Measurements from ENCODE around the gene CDKN2B. TPM values are rescaled to one million over a fixed set of nuclear protein-coding genes. Genes with fewer than 3 reads are reported as not detected.

CDKN2B gene
- total RNA-seq, 1 experiment from 2014 or later: 32.2 TPM

DNA sequence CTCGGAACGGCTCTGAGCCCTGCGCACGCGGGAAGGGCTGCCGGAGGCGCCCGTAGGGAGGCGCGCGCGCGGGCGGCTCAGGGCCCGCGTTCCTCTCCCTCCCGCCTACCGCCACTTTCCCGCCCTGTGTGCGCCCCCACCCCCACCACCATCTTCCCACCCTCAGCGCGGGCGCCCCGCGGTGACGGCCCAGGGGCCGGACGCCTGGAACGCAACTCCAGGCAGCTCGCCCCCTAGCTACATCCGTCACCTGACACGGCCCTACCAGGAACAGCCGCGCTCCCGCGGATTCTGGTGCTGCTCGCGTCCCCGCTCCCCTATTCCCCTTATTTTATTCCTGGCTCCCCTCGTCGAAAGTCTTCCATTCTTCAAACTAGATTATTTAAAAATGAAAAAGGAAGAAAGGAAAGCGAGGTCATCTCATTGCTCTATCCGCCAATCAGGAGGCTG is 14.5 kb downstream of the CDKN2B start, which contains the start of gene CDKN2B-AS1:
CDKN2B-AS1 (plus strand) TSS at position 236 of the 450 bp plus-strand sequence.
- peak within 1 kb of the TSS; percentile 96 for H3K4me3 ChIP-seq (ENCODE audit: low read length)
- CTCF ChIA-PET: interaction anchor here (0.6 to 0.7 kb wide), 3 partner anchors 12 to 313 kb away, joined by 3 to 9 read pairs (median 3); no protein-coding TSS in a partner anchor
- 0 out of 2 replicates have a peak, but pooled peaks cover 4% of the 10 kb centered on the region for H4K20me1 ChIP-seq (ENCODE audit: low read length)
- peak within 1 kb of the TSS; percentile 79 for H2AFZ ChIP-seq (ENCODE audit: low read length)
- H3K27ac ChIP-seq (ENCODE audit: low read length): peak within 1 kb of the TSS; percentile 89
- ATAC-seq (peak; percentile 64), DNase-seq (peak; percentile 78)
- peaks cover 31% of the 10 kb centered on the region for H3K4me1 ChIP-seq (ENCODE audit: insufficient read depth, low read length)
- no peaks in the 10 kb centered on the region for H3K9me3 ChIP-seq (ENCODE audit: low read length)
- H3K9ac ChIP-seq (ENCODE audit: low read length): peak within 1 kb of the TSS; percentile 99
- H3K36me3 ChIP-seq (ENCODE audit: low read depth, low read length): peaks cover 5% of the 10 kb centered on the region
- POLR2A ChIA-PET (ENCODE audit: unreplicated experiment): interaction anchor here (1.0 kb wide), 1 partner anchor 93 kb away, joined by 3 read pairs; no protein-coding TSS in a partner anchor
- no peaks in the 10 kb centered on the region for H3K9me2 ChIP-seq (replicated peaks; ENCODE audit: low read length)
- peaks cover 90% of the 10 kb centered on the region for H3K79me2 ChIP-seq (ENCODE audit: low read length)
- TF ChIP-seq EZH2phosphoT487 (IDR thresholded peaks at IDR 0.05; ENCODE audit: borderline replicate concordance, low read length): no peak
- TF ChIP-seq, protein P1, sequence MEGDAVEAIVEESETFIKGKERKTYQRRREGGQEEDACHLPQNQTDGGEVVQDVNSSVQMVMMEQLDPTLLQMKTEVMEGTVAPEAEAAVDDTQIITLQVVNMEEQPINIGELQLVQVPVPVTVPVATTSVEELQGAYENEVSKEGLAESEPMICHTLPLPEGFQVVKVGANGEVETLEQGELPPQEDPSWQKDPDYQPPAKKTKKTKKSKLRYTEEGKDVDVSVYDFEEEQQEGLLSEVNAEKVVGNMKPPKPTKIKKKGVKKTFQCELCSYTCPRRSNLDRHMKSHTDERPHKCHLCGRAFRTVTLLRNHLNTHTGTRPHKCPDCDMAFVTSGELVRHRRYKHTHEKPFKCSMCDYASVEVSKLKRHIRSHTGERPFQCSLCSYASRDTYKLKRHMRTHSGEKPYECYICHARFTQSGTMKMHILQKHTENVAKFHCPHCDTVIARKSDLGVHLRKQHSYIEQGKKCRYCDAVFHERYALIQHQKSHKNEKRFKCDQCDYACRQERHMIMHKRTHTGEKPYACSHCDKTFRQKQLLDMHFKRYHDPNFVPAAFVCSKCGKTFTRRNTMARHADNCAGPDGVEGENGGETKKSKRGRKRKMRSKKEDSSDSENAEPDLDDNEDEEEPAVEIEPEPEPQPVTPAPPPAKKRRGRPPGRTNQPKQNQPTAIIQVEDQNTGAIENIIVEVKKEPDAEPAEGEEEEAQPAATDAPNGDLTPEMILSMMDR (conservative IDR thresholded peaks at IDR 0.05; ENCODE audit: low read depth, low read length): peak; percentile 22; the same call in 1 of the 2 replicates
- no peak for TF ChIP-seq EZH2 (IDR thresholded peaks at IDR 0.05; ENCODE audit: low read length, unreplicated experiment)
- intact Hi-C loops (cut with micrococcal nuclease): loop anchor here (1.0 to 10.0 kb wide), 3 partner anchors 162 to 450 kb away; partner anchors contain the start of gene DMRTA1
- BruUV-seq (replicated peaks): no TSS peak
- H3K4me2 ChIP-seq (ENCODE audit: low read length): peak within 1 kb of the TSS; percentile 98
- H3K27me3 ChIP-seq (ENCODE audit: low read length): no peaks in the 10 kb centered on the region
- H3F3A ChIP-seq (ENCODE audit: low read length, unreplicated experiment): no peaks in the 10 kb centered on the region

DNA sequence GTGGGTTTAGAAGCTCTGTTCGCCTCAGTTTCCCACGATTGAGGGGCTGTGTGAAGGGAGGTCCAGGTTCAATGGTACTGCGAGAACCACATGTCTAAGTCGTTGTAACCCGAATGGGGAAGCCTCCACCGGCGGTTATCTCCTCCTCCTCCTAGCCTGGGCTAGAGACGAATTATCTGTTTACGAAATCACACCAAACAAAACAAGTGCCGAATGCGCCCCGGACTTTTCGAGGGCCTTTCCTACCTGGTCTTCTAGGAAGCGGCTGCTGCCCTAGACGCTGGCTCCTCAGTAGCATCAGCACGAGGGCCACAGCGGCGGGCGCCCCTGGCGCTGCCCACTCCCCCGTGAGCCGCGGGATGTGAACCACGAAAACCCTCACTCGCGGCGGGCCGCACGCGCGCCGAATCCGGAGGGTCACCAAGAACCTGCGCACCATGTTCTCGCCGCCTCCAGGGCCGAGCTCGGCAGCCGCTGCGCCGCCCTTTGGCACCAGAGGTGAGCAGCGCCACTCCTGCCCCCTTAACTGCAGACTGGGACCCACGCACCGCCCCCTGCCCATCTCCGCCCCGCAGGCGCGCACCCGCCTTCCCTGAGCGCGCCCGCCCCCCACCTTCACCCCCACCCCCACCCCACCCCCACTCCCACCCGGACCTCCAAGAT is 15.1 kb downstream of the CDKN2B start, which contains the start of gene CDKN2A:
CDKN2A (minus strand) TSS at position 500 of the 663 bp plus-strand sequence.
- H3K9ac ChIP-seq (ENCODE audit: low read length): peak within 1 kb of the TSS; percentile 99
- no peaks in the 10 kb centered on the region for H3K9me2 ChIP-seq (replicated peaks; ENCODE audit: low read length)
- POLR2A ChIA-PET (ENCODE audit: unreplicated experiment): interaction anchor here (1.0 kb wide), 1 partner anchor 92 kb away, joined by 3 read pairs; no protein-coding TSS in a partner anchor
- no TSS peak for BruUV-seq (replicated peaks)
- peak within 1 kb of the TSS; percentile 96 for H3K4me3 ChIP-seq (ENCODE audit: low read length)
- H3K9me3 ChIP-seq (ENCODE audit: low read length): no peaks in the 10 kb centered on the region
- H3K27ac ChIP-seq (ENCODE audit: low read length): peak within 1 kb of the TSS; percentile 89
- no peaks in the 10 kb centered on the region for H3K27me3 ChIP-seq (ENCODE audit: low read length)
- no peaks in the 10 kb centered on the region for H3F3A ChIP-seq (ENCODE audit: low read length, unreplicated experiment)
- H3K79me2 ChIP-seq (ENCODE audit: low read length): peaks cover 93% of the 10 kb centered on the region
- TF ChIP-seq EZH2 (IDR thresholded peaks at IDR 0.05; ENCODE audit: low read length, unreplicated experiment): no peak
- TF ChIP-seq EZH2phosphoT487 (IDR thresholded peaks at IDR 0.05; ENCODE audit: borderline replicate concordance, low read length): no peak
- TF ChIP-seq, protein P1 (conservative IDR thresholded peaks at IDR 0.05; ENCODE audit: low read depth, low read length): no peak
- DNase-seq: peak; percentile 39
- intact Hi-C loops (cut with micrococcal nuclease): loop anchor here (5.0 to 10.0 kb wide), 2 partner anchors 162 to 451 kb away; partner anchors contain the start of gene DMRTA1
- 0 out of 2 replicates have a peak, but pooled peaks cover 4% of the 10 kb centered on the region for H4K20me1 ChIP-seq (ENCODE audit: low read length)
- peak; percentile 60 for ATAC-seq
- peak within 1 kb of the TSS; percentile 79 for H2AFZ ChIP-seq (ENCODE audit: low read length)
- peaks cover 8% of the 10 kb centered on the region for H3K36me3 ChIP-seq (ENCODE audit: low read depth, low read length)
- peaks cover 31% of the 10 kb centered on the region for H3K4me1 ChIP-seq (ENCODE audit: insufficient read depth, low read length)
- CTCF ChIA-PET: interaction anchor here (0.7 kb wide), 1 partner anchor 12 kb away, joined by 3 read pairs; no protein-coding TSS in a partner anchor
- peak within 1 kb of the TSS; percentile 98 for H3K4me2 ChIP-seq (ENCODE audit: low read length)

Measured in PC-3 (cell line).